Thoracic aorta (tissue), 2 donors: Measurements from ENCODE around the gene ADARB1. TPM values are rescaled to one million over a fixed set of nuclear protein-coding genes. Genes with fewer than 3 reads are reported as not detected.

Experiments
- ATAC-seq: fragments of 150-250 bp; one replicate; pipeline ENCODE4 v1.8.0; 2017; ENCODE audit warnings: low read depth; ENCODE audit not compliant: insufficient number of reproducible peaks, low FRiP score
- DNase-seq: peaks from one replicate; pipeline ENCODE4 v3.0.0-alpha.2; 2020; ENCODE audit warnings: low spot score
- H3K27ac ChIP-seq, 2 donors: fragments of 200-600 bp; sonication (generic); 1 replicate in 1 of 2; 2 replicates in 1 of 2; pipeline ENCODE4 v1.5.1; 2016; ENCODE audit warnings: mild to moderate bottlenecking in 2 of 2, moderate library complexity in 2 of 2
- H3K27me3 ChIP-seq: fragments of 200-600 bp; sonication (generic); replicated peaks from 2 replicates; pipeline ENCODE4 v1.6.0; 2016; ENCODE audit warnings: mild to moderate bottlenecking; ENCODE audit not compliant: insufficient read depth
- H3K36me3 ChIP-seq: fragments of 200-600 bp; sonication (generic); one replicate; pipeline ENCODE4 v1.5.1; 2016
- H3K4me1 ChIP-seq, 2 donors: fragments of 200-600 bp; sonication (generic); 1 replicate in 1 of 2; 2 replicates in 1 of 2; pipeline versions ENCODE4 v1.5.1 to v1.6.0; 2016; ENCODE audit warnings: low read depth in 2 of 2, mild to moderate bottlenecking in 1 of 2; ENCODE audit not compliant: control insufficient read depth in 1 of 2
- H3K4me3 ChIP-seq: fragments of 200-600 bp; sonication (generic); 2 replicates; pipeline ENCODE4 v1.5.1; 2016; ENCODE audit warnings: mild to moderate bottlenecking
- H3K9me3 ChIP-seq: fragments of 200-600 bp; sonication (generic); 2 replicates; pipeline ENCODE4 v1.5.1; 2016
- total RNA-seq, 2 donors: library from RNA; depleted of rRNA; stranded (reverse); fragments of >200 nt; gene quantifications; one replicate each; pipeline versions ENCODE4 v1.1.0 to v1.2.3, GENCODE V29; 2016
- TF ChIP-seq, protein P1 (sequence below): fragments of 200-600 bp; sonication (generic); IDR thresholded peaks from one replicate; pipeline ENCODE4 v1.5.1; 2019; ENCODE audit warnings: antibody characterized with exemption

ADARB1 gene
- total RNA-seq, 2 donors from 2014 or later = 124 to 201 TPM

DNA sequence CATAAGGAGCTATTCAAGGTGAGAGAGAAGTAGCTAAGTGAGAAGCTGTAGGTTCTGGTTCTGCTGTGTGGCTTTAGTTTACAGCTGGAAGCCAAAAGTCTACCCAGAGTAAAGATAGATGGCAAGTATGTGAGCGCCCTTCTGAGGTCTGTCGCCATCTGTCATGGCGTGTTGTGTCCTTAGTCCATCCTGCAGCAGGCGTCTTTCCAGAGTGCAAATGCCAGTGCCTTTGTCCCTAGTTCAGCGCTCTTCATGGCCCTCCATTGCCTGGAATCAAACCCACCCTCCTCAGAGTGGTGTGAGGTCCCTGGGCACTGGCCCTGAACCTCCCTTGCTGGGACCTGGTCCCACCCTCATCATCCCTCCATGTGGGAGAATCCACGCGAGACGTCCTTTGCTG, 96.6 kb downstream of the ADARB1 start:
- H3K4me3 ChIP-seq = no peak overlapping the region
- DNase-seq = no peak

DNA sequence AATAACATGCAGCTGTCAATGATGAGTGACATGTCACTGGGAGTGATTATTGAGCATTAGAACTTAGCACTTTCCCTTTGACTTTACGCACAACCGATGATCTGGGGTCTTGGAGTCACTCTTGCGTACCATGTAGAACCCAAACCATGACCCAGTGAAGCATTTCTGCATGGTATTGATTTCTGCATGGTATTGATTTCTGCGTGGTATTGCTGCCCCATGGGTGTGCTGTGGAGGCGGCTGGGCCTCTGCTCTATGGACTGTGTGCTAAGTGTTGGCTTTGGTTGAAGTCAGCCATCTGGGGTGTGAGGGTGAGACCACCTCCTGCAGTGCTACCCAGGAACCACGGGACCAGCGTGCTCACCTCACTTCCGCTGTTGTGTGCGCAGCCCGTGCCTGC, 98.0 kb downstream of the ADARB1 start:
- Histone ChIP-seq H3K27ac (no peak overlapping the region), H3K4me3 (no peak overlapping the region), H3K36me3 (peaks cover 26% of the 10 kb centered on the region), H3K9me3 (no peaks in the 10 kb centered on the region), H3K4me1 (peaks cover 26 to 28% of the 10 kb centered on the region in 2 donors), H3K27me3 (no peaks in the 10 kb centered on the region)
- DNase-seq (no peak), ATAC-seq (no peak)
- TF ChIP-seq, protein P1, sequence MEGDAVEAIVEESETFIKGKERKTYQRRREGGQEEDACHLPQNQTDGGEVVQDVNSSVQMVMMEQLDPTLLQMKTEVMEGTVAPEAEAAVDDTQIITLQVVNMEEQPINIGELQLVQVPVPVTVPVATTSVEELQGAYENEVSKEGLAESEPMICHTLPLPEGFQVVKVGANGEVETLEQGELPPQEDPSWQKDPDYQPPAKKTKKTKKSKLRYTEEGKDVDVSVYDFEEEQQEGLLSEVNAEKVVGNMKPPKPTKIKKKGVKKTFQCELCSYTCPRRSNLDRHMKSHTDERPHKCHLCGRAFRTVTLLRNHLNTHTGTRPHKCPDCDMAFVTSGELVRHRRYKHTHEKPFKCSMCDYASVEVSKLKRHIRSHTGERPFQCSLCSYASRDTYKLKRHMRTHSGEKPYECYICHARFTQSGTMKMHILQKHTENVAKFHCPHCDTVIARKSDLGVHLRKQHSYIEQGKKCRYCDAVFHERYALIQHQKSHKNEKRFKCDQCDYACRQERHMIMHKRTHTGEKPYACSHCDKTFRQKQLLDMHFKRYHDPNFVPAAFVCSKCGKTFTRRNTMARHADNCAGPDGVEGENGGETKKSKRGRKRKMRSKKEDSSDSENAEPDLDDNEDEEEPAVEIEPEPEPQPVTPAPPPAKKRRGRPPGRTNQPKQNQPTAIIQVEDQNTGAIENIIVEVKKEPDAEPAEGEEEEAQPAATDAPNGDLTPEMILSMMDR = no peak

More for the DNA sequence above, 96.6 kb downstream of the ADARB1 start:
- peaks cover 13% of the 10 kb centered on the region for H3K36me3 ChIP-seq
- no peaks in the 10 kb centered on the region for H3K9me3 ChIP-seq
- H3K27ac ChIP-seq = no peak overlapping the region
- no peaks in the 10 kb centered on the region for H3K27me3 ChIP-seq
- peaks cover 30 to 39% of the 10 kb centered on the region in 2 donors for H3K4me1 ChIP-seq
- TF ChIP-seq, protein P1 = no peak
- no peak for ATAC-seq

DNA sequence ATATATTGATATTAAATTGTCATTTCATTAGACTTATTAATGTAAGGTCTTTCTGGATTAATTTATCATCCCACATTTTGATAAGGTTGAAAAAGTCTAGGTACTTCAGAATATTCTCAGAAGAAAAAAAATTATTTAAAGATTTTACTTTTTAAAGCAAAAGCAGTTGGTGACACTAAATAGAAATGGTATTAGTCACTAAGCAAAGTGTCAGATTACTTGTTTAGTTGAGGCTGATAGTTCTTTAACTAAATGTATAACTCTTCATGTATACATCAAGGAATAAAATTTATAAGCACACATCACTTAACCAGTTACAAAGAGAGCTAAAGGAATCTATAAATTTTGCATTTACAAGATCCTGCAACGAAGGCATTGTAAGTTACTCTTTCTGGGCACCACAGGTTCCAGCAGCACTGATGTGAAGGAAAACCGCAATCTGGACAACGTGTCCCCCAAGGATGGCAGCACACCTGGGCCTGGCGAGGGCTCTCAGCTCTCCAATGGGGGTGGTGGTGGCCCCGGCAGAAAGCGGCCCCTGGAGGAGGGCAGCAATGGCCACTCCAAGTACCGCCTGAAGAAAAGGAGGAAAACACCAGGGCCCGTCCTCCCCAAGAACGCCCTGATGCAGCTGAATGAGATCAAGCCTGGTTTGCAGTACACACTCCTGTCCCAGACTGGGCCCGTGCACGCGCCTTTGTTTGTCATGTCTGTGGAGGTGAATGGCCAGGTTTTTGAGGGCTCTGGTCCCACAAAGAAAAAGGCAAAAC, 101.1 kb downstream of the ADARB1 start:
- H3K36me3 ChIP-seq = peaks cover 37% of the 10 kb centered on the region
- H3K9me3 ChIP-seq = no peaks in the 10 kb centered on the region
- ATAC-seq (no peak), DNase-seq (no peak)
- H3K27me3 ChIP-seq = no peaks in the 10 kb centered on the region
- TF ChIP-seq, protein P1 = no peak
- H3K27ac ChIP-seq = no peak overlapping the region
- no peak overlapping the region for H3K4me3 ChIP-seq
- peaks cover 0 to 3% of the 10 kb centered on the region in 2 donors for H3K4me1 ChIP-seq

DNA sequence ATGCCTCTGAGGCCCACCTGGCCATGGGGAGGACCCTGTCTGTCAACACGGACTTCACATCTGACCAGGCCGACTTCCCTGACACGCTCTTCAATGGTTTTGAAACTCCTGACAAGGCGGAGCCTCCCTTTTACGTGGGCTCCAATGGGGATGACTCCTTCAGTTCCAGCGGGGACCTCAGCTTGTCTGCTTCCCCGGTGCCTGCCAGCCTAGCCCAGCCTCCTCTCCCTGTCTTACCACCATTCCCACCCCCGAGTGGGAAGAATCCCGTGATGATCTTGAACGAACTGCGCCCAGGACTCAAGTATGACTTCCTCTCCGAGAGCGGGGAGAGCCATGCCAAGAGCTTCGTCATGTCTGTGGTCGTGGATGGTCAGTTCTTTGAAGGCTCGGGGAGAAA, 101.8 kb downstream of the ADARB1 start:
- ATAC-seq (no peak), DNase-seq (no peak)
- Histone ChIP-seq H3K4me3 (no peak overlapping the region), H3K27ac (no peak overlapping the region), H3K27me3 (no peaks in the 10 kb centered on the region), H3K4me1 (no peaks in the 10 kb centered on the region), H3K9me3 (no peaks in the 10 kb centered on the region), H3K36me3 (peaks cover 43% of the 10 kb centered on the region)
- TF ChIP-seq, protein P1 = no peak

DNA sequence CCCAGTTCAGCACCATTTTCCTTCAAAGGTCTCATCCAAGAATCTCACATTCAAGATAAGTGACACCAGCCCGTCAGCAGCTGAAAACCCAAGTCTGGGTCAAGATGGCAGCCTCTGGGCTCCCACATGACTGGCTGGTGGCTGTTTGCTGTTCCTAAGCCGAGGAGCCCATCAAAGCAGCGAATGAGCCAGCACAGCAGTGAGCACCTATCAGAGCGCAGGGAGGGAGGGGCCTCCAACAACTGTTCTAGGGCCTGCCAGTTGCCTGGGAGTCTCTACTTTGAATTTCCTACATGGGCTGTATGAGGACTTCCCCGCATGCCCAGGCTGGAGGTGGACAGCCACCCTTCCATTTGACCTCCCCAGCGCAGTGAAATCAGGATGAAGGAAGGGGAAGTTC, 102.7 kb downstream of the ADARB1 start:
- TF ChIP-seq, protein P1 = no peak
- H3K27ac ChIP-seq = no peak overlapping the region
- no peak for ATAC-seq
- no peaks in the 10 kb centered on the region for H3K4me1 ChIP-seq
- H3K36me3 ChIP-seq = peaks cover 47% of the 10 kb centered on the region
- DNase-seq = no peak
- no peaks in the 10 kb centered on the region for H3K27me3 ChIP-seq
- H3K9me3 ChIP-seq = no peaks in the 10 kb centered on the region
- no peak overlapping the region for H3K4me3 ChIP-seq
